MV-4-11 (cell line): Measurements from ENCODE around the gene PIK3R5.
A peak's percentile ranks its signal among the peaks of the same experiment; 100 is the strongest.
"Not testable (repeated sequence)": the region's sequence is repeated elsewhere in the genome, so short reads cannot be mapped to it uniquely, and the experiment has no call there.

Experiments used
- DNase-seq: peaks from one replicate; lab custom pipeline; 2025; lab: John Stamatoyannopoulos, UW

Gene PIK3R5

DNA sequence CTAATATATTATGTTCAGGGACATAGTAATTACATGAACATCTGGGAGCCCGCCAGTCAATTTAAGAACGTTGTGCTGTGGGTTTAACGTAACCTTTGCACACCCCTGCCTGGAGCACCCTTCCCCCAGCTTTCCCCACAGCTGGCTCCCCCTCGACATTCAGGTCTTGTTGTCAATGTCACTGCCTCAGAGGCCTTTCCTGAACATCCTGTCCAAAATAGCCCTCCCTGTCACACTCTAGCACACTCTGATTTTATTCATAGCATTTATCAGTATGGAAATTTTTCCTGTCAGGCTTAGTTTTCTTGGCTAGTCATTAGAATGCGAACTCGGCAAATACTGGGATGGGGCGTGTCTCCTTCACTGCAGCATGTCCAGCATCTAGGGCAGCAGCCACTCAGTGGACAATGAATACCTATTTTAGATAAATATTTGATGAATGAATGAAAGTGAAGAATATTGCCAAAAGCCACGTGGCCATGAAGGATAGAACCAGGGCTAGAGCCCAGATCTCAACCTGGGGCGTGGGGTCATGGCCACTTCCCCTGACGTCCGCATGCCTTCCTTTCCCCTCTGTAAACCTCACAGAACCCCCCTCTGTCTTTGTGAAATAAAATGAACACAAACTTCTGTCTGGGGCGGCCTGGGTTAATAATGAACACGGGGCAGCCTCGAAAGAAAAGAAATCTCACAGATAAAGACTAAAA, 108.5 kb downstream of the PIK3R5 start:
- no peak for DNase-seq

DNA sequence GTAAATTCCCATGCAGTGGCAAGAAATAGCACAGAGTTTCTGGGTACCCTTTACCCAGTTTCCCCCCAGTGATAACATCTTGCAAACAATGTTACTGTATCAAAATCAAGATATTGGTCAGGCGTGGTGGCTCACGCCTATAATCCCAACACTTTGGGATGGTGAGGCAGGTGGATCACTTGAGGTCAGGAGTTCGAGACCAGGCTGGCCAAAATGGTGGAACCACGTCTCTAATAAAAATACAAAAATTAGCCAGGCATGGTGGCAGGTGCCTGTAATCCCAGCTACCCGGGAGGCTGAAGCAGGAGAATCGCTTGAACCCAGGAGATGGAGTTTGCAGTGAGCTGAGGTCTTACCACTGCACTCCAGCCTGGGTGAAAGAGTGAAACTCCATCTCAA, 109.3 kb downstream of the PIK3R5 start:
- DNase-seq, result not testable (repeated sequence)

GRCh38 chr17:8855477-8856204, 109.9 kb downstream of the PIK3R5 start:
- no peak for DNase-seq

GRCh38 chr17:8851600-8851999, 113.9 kb downstream of the PIK3R5 start:
- no peak for DNase-seq

DNA sequence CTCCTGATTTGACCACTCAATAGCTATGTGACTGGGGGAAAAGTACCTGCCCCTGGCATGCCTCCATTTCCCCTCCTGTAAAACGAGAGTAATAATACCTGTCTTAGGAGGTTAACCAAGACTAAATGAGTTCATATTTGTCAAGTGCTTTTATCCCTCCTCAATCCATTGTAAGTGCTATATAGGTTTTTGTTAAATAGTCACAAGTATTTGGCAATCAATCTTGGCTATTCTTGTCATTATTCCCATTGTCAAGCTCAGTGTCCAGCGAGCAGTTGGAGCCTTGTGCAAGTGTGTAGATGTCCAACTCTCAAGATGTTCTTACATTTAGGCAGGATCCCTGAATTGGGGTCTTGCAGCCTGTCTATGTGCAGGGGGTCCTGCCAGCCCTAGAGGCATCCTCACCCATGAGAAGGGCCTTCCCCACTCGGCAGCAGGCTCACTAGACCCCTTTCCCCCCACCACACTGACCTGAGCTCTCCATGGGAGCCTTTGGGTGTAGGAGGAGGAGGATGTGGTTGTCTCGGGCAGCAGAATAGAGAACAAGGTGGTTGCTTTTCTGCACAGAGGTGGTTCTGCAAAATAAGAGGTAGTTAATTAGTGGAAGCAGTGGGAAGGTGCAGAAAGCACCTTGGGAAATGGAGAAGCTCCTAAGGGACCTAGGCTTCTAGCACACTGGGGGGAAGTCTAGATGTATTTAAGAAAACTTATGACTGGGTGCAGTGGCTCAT, 116.0 kb downstream of the PIK3R5 start:
- no peak for DNase-seq

DNA sequence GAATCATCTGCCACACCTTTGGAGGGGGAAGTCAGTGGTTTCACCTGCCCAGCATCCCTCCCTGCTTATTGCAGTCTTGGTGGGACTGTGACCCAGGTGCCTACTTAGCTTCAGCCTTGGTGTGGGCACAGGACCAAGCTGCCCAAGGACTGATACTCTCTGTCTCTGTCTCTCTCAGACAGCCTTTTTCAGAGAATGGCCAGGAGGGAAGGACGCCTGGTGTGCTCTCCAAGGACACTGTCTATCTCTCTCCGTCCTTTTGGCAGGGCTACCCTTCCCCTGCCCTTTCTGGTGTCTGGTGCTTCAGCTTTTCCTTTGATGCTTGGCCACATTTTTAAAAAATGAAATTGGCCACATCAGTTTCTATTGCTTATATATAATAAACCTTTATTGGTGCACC, 117.6 kb downstream of the PIK3R5 start:
- no peak for DNase-seq

DNA sequence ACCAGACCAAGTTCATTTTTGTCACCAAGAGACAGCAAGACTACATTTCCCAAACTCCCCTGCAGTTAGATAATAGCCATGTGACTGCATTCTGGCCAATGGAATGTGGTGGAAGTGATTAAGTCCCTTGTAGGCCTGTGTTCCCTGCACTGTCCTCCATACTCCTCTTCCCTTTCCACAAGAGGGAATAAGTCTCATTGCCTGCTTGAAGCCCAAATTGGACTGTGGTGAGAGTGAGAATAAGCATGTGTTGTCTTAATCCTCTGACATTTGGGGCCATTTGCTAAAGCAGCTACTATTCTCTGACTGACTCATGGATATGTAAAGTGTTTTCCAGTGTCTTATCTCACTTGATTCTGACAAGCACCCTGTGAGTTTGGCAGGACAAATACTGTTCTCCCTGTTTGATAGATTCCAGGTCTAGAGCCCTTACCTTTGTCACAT, 118.7 kb downstream of the PIK3R5 start:
- peak; percentile 40 for DNase-seq

GRCh38 chr17:8844229-8845218, 121.0 kb downstream of the PIK3R5 start:
- DNase-seq, result no peak

DNA sequence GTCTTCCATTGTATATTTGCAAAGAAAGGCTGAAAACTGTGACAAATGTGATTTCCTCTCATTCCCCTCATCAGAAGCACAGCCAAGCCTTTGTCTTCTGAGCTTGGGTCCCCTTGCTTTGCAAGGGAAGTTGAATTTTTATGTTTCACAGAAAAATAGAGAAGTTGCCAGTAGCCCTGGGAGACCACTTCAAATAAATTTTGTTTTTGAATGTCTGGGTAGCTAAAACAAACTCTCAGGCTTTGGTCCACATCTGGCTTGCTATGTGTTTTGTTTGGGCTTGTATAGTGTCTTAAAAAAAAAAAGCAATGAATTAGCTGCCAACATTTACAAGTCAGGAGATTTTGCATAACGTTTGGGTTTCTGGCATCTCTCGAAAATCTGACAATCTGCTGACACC, 122.2 kb downstream of the PIK3R5 start:
- DNase-seq, result peak; percentile 13

- DNase-seq, result no peak
Observed at GRCh38 chr17:8841844-8842243, 123.7 kb downstream of the PIK3R5 start.

DNA sequence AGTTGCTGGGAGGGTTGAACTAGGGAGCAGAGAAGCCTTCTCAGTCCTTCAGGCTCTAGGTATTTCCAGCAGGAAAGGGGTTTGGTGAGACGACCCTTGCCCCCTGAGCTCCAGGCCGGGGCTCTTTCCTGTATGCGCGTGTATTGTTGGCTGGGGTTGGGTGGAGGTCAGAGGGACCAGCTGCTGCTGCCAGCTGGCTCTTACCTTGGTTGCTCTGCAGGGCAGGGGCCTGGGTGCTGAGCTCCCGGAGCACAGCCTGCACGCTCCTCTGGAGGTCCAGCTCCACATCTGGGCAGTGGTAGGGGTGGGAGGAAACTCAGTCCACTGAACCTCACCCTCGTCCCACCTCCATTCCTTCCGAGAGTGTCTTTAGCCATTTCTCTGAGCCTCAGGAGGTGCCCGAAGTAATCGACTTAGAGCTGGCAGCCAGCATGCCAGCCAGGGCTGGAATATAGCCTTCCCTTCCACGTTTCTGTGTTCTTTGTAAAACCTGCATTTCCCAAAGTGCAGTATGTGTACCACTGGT, 126.0 kb downstream of the PIK3R5 start:
- DNase-seq, result no peak

- DNase-seq, result no peak
Observed at GRCh38 chr17:8838551-8839095, 126.9 kb downstream of the PIK3R5 start.

- no peak for DNase-seq
Observed at GRCh38 chr17:8837563-8838075, 127.9 kb downstream of the PIK3R5 start.

DNA sequence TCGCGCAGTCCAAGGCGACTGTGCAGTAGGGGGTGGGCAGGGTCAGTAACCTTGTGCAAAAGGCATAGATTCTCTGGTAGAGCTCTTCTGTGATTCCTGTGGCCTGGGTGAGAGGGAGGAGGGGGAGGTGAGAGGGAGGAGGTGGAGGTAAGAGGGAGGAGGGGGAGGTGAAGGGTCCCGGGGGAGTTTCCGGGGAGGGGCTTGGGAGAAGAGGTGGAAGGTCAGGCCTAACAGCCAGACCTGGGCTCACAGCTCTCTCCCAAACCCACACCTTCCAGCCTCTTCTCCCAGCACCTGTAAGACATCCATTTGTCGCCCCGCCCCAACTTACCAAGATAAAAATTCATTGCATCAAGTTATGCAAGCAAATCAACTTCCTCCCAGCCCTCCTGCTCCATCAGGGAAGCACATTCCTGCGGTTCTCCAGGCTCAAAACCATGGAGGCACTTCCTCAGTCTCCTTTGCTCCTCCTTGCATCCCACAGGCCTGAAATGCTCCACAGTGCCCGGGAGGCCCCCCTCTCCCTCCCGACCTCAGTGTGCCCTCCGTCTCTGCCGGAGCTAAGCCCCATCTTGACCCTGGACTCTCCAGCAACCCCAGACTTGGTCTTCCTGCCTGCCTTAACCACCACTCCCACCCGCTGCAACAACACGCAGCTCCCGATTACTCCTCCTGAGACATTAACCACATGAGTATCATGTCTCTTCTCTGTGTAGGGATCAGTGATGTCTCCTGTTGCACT, 128.5 kb downstream of the PIK3R5 start:
- DNase-seq, result no peak

- DNase-seq, result no peak
Observed at GRCh38 chr17:8835631-8836364, 129.7 kb downstream of the PIK3R5 start.

DNA sequence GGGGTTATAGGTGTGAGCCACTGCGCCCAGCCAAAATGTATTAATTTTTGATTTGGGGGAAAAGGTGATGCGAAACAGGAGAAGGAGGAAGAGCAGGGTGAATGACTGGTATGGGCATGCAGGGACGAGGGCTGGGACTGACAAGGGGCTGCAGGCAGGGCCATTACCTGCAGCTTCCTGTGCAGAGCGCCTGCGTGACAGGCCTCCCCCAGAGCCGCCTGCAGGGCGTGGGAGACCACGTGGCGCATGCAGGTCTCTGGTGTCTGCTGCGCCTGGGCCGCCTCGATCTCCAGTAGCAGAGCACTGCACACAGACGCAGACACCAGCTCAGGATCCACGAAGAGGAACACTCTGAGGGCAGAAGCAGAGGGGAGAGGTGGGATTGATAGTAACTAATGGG, 130.4 kb downstream of the PIK3R5 start:
- DNase-seq, result no peak

DNA sequence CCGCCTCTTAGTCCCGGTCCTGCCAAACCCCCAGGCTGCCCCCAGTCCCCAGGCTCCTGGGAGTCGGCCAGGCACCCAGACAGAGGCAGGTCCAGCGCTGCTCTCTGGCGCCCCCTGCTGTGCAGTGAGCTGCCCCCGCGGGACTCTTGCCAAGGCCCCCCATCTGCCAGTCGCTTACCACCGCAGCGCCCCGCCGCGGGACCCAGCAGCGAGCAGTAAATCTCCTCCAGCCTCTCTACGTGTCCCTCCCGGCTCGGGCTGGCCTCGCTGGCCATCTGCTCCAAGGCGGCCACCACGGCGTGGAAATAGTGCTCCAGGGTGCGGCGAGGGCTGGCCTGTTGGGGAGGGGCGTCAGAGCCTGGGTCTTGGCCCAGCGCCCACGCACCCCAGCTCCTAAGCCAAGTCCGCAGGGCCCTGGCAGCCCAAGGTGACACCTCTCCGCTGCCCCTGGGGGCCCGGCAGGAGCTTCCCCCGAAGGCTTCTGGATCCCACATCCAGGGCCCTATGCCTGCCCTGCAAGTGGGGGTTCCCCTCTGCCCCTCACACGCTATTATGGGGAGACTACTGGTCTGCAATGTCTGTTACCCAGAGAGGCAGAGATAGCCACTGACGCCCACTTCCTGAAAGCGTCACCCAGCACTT, 132.7 kb downstream of the PIK3R5 start:
- DNase-seq, result no peak

- DNase-seq, result no peak
Observed at GRCh38 chr17:8831234-8831849, 134.2 kb downstream of the PIK3R5 start.

GRCh38 chr17:8830141-8830540, 135.4 kb downstream of the PIK3R5 start:
- DNase-seq, result no peak
